ENCODE results near the gene CASTOR1.

Gene CASTOR1

GRCh38 chr22:30289980-30290313 lies 642 bp upstream of the CASTOR1 start:
- H3K4me3 ChIP-seq (ENCODE audit: control insufficient read depth, low read depth, low read length): peak overlapping the region; percentile 27
- TF ChIP-seq CTCF (IDR thresholded peaks at IDR 0.05; ENCODE audit: control insufficient read depth, insufficient read depth, low read depth, low read length, missing control alignments): no peak
- no peak for DNase-seq (ENCODE audit: low read depth)

GRCh38 chr22:30288419-30289140 lies 725 bp downstream of the CASTOR1 start:
- peak overlapping the region; percentile 89 for H3K4me3 ChIP-seq (ENCODE audit: control insufficient read depth, low read depth, low read length)
- TF ChIP-seq CTCF (IDR thresholded peaks at IDR 0.05; ENCODE audit: control insufficient read depth, insufficient read depth, low read depth, low read length, missing control alignments): no peak
- no peak for DNase-seq (ENCODE audit: low read depth)

- no peak overlapping the region for H3K4me3 ChIP-seq (ENCODE audit: control insufficient read depth, low read depth, low read length)
- DNase-seq (ENCODE audit: low read depth): peak; percentile 83
- peak; percentile 57 for TF ChIP-seq CTCF (IDR thresholded peaks at IDR 0.05; ENCODE audit: control insufficient read depth, insufficient read depth, low read depth, low read length, missing control alignments)
These were observed 1.5 kb downstream of the CASTOR1 start for GRCh38 chr22:30287648-30288418.

- no peak for DNase-seq (ENCODE audit: low read depth)
- peak; percentile 94 for TF ChIP-seq CTCF (IDR thresholded peaks at IDR 0.05; ENCODE audit: control insufficient read depth, insufficient read depth, low read depth, low read length, missing control alignments)
- H3K4me3 ChIP-seq (ENCODE audit: control insufficient read depth, low read depth, low read length): no peak overlapping the region
These were observed 2.3 kb downstream of the CASTOR1 start for GRCh38 chr22:30286813-30287647.

GRCh38 chr22:30286331-30286730 lies 3.0 kb downstream of the CASTOR1 start:
- H3K4me3 ChIP-seq (ENCODE audit: control insufficient read depth, low read depth, low read length): no peak overlapping the region
- DNase-seq (ENCODE audit: low read depth): no peak
- no peak for TF ChIP-seq CTCF (IDR thresholded peaks at IDR 0.05; ENCODE audit: control insufficient read depth, insufficient read depth, low read depth, low read length, missing control alignments)

GRCh38 chr22:30285846-30286200 lies 3.5 kb downstream of the CASTOR1 start:
- no peak for DNase-seq (ENCODE audit: low read depth)
- H3K4me3 ChIP-seq (ENCODE audit: control insufficient read depth, low read depth, low read length): no peak overlapping the region
- TF ChIP-seq CTCF (IDR thresholded peaks at IDR 0.05; ENCODE audit: control insufficient read depth, insufficient read depth, low read depth, low read length, missing control alignments): no peak
